ENCODE measurements around the gene APOA1.
"Not testable (repeated sequence)": the region's sequence is repeated elsewhere in the genome, so short reads cannot be mapped to it uniquely, and the experiment has no call there.

Gene APOA1

GRCh38 chr11:116808262-116809175 is 28.9 kb downstream of the APOA1 start:
- H3K9me3 ChIP-seq (ENCODE audit: control insufficient read depth, low read length): peaks cover 3% of the 10 kb centered on the region
- H3K9ac ChIP-seq (ENCODE audit: low read length): no peak overlapping the region
- peaks cover 10% of the 10 kb centered on the region for H3K4me1 ChIP-seq (ENCODE audit: control insufficient read depth, insufficient read depth, low read length)
- no peaks in the 10 kb centered on the region for H3K36me3 ChIP-seq (ENCODE audit: control insufficient read depth, insufficient read depth, low read length, severe bottlenecking)
- no peaks in the 10 kb centered on the region for H3K27me3 ChIP-seq (replicated peaks; ENCODE audit: control insufficient read depth, insufficient read depth, low read length)
- H3K4me3 ChIP-seq (ENCODE audit: low read length): no peak overlapping the region
- DNase-seq (ENCODE audit: low read depth): no peak

- Histone ChIP-seq H3K27me3 (replicated peaks; ENCODE audit: control insufficient read depth, insufficient read depth, low read length) (no peaks in the 10 kb centered on the region), H3K4me1 (ENCODE audit: control insufficient read depth, insufficient read depth, low read length) (peaks cover 10% of the 10 kb centered on the region), H3K4me3 (ENCODE audit: low read length) (no peak overlapping the region), H3K9me3 (ENCODE audit: control insufficient read depth, low read length) (no peaks in the 10 kb centered on the region), H3K36me3 (ENCODE audit: control insufficient read depth, insufficient read depth, low read length, severe bottlenecking) (no peaks in the 10 kb centered on the region), H3K9ac (ENCODE audit: low read length) (no peak overlapping the region)
- DNase-seq (ENCODE audit: low read depth): no peak
Observed at GRCh38 chr11:116807601-116808261, 29.7 kb downstream of the APOA1 start.

GRCh38 chr11:116804001-116804400 is 33.4 kb downstream of the APOA1 start:
- H3K27me3 ChIP-seq (replicated peaks; ENCODE audit: control insufficient read depth, insufficient read depth, low read length): no peaks in the 10 kb centered on the region
- peaks cover 7% of the 10 kb centered on the region for H3K4me1 ChIP-seq (ENCODE audit: control insufficient read depth, insufficient read depth, low read length)
- H3K36me3 ChIP-seq (ENCODE audit: control insufficient read depth, insufficient read depth, low read length, severe bottlenecking): no peaks in the 10 kb centered on the region
- no peak overlapping the region for H3K9ac ChIP-seq (ENCODE audit: low read length)
- H3K9me3 ChIP-seq (ENCODE audit: control insufficient read depth, low read length): no peaks in the 10 kb centered on the region
- no peak overlapping the region for H3K4me3 ChIP-seq (ENCODE audit: low read length)
- DNase-seq (ENCODE audit: low read depth): no peak

GRCh38 chr11:116801662-116802061 is 35.8 kb downstream of the APOA1 start:
- not testable (repeated sequence) for H3K4me1 ChIP-seq (ENCODE audit: control insufficient read depth, insufficient read depth, low read length); DNase-seq (ENCODE audit: low read depth); H3K9ac ChIP-seq (ENCODE audit: low read length); H3K9me3 ChIP-seq (ENCODE audit: control insufficient read depth, low read length); H3K27me3 ChIP-seq (replicated peaks; ENCODE audit: control insufficient read depth, insufficient read depth, low read length); H3K4me3 ChIP-seq (ENCODE audit: low read length); H3K36me3 ChIP-seq (ENCODE audit: control insufficient read depth, insufficient read depth, low read length, severe bottlenecking)

DNA sequence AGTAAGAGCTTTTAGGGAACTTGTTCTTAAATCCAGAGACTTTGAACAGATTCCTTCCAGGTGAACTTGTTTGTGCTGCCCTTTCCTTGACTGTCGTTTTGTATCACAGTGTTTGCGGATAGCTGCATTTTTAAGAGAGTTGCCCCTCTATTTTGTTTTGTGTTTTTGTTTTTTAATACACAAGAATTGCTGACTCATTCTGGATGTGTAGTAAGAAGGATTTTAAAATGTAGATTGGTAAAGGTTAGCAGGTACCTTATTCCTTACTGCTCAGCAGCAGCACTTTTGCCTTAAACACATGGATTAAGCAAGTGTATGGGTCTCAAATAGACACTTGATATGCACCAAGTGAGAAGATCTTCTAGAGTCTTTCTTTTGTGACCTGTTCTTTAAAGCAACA is 36.8 kb downstream of the APOA1 start:
- no peak for DNase-seq (ENCODE audit: low read depth)
- H3K9ac ChIP-seq (ENCODE audit: low read length): no peak overlapping the region
- H3K9me3 ChIP-seq (ENCODE audit: control insufficient read depth, low read length): no peaks in the 10 kb centered on the region
- no peak overlapping the region for H3K4me3 ChIP-seq (ENCODE audit: low read length)
- no peaks in the 10 kb centered on the region for H3K27me3 ChIP-seq (replicated peaks; ENCODE audit: control insufficient read depth, insufficient read depth, low read length)
- no peaks in the 10 kb centered on the region for H3K4me1 ChIP-seq (ENCODE audit: control insufficient read depth, insufficient read depth, low read length)
- H3K36me3 ChIP-seq (ENCODE audit: control insufficient read depth, insufficient read depth, low read length, severe bottlenecking): no peaks in the 10 kb centered on the region

DNA sequence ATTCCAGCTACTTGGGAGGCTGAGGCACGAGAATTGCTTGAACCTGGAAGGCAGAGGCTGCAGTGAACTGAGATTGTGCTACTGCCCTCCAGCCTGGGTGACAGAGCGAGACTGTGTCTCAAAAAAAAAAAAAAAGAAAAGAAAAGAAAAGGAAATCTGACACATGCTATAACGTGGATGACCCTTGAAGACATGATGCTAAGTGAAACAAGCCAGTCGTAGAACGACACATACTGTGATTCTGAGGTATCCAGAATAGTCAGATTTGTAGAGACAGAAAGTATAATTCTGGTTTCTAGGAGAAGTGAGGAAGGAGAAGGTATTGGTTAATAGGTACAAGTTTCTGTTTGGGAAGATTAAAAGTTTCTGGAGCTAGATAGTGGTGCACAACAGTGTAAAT is 39.1 kb downstream of the APOA1 start:
- H3K9ac ChIP-seq (ENCODE audit: low read length): no peak overlapping the region
- no peak overlapping the region for H3K4me3 ChIP-seq (ENCODE audit: low read length)
- DNase-seq (ENCODE audit: low read depth): no peak
- no peaks in the 10 kb centered on the region for H3K9me3 ChIP-seq (ENCODE audit: control insufficient read depth, low read length)
- H3K4me1 ChIP-seq (ENCODE audit: control insufficient read depth, insufficient read depth, low read length): peaks cover 4% of the 10 kb centered on the region
- H3K27me3 ChIP-seq (replicated peaks; ENCODE audit: control insufficient read depth, insufficient read depth, low read length): no peaks in the 10 kb centered on the region
- H3K36me3 ChIP-seq (ENCODE audit: control insufficient read depth, insufficient read depth, low read length, severe bottlenecking): no peaks in the 10 kb centered on the region

- no peak overlapping the region for H3K4me3 ChIP-seq (ENCODE audit: low read length)
- no peak overlapping the region for H3K9ac ChIP-seq (ENCODE audit: low read length)
- peaks cover 10% of the 10 kb centered on the region for H3K4me1 ChIP-seq (ENCODE audit: control insufficient read depth, insufficient read depth, low read length)
- DNase-seq (ENCODE audit: low read depth): no peak
- H3K36me3 ChIP-seq (ENCODE audit: control insufficient read depth, insufficient read depth, low read length, severe bottlenecking): no peaks in the 10 kb centered on the region
- no peaks in the 10 kb centered on the region for H3K27me3 ChIP-seq (replicated peaks; ENCODE audit: control insufficient read depth, insufficient read depth, low read length)
- H3K9me3 ChIP-seq (ENCODE audit: control insufficient read depth, low read length): no peaks in the 10 kb centered on the region
Observed at GRCh38 chr11:116797816-116798215, 39.6 kb downstream of the APOA1 start.

DNA sequence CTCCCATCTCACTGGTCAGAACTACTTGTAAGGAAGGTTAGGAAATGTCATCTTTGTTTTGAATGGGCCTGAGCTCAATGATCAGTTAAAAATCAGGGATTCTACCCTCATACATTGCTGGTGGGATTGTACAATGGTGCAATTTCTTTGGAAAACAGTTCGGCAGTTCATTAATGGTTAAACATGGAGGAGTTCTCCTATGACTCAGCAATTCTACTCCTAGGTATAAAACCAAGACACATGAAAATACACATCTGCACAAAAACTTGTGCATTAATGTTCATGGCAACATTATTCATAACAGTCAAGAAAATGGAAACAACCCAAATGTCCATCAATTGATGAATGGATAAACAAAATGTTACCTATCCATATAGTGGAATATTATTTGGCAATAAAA is 40.9 kb downstream of the APOA1 start:
- Histone ChIP-seq H3K36me3 (ENCODE audit: control insufficient read depth, insufficient read depth, low read length, severe bottlenecking) (no peaks in the 10 kb centered on the region), H3K4me3 (ENCODE audit: low read length) (no peak overlapping the region), H3K9ac (ENCODE audit: low read length) (no peak overlapping the region), H3K9me3 (ENCODE audit: control insufficient read depth, low read length) (no peaks in the 10 kb centered on the region), H3K4me1 (ENCODE audit: control insufficient read depth, insufficient read depth, low read length) (peaks cover 23% of the 10 kb centered on the region), H3K27me3 (replicated peaks; ENCODE audit: control insufficient read depth, insufficient read depth, low read length) (no peaks in the 10 kb centered on the region)
- DNase-seq (ENCODE audit: low read depth): no peak

DNA sequence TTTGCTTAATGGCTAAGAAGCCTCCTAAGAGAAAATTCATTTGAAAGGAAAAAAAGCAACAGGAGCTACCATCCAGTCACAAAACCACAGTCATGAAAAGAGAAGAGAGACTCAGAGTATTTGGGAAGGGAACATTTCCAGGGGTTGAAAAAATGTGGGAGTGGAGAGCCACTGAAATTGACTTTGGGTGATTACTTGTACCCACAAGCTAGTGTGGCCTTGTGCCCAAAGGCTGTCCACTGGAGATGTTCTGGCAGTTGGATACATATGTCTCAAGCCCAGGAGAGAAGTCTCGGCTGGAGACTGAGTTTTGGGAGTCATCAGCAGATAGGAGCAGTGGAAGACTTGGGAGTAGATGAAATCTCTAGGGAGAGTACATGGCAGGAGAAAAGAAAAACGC is 42.6 kb downstream of the APOA1 start:
- H3K9ac ChIP-seq (ENCODE audit: low read length): no peak overlapping the region
- H3K36me3 ChIP-seq (ENCODE audit: control insufficient read depth, insufficient read depth, low read length, severe bottlenecking): no peaks in the 10 kb centered on the region
- peaks cover 28% of the 10 kb centered on the region for H3K4me1 ChIP-seq (ENCODE audit: control insufficient read depth, insufficient read depth, low read length)
- DNase-seq (ENCODE audit: low read depth): no peak
- no peak overlapping the region for H3K4me3 ChIP-seq (ENCODE audit: low read length)
- H3K9me3 ChIP-seq (ENCODE audit: control insufficient read depth, low read length): no peaks in the 10 kb centered on the region
- H3K27me3 ChIP-seq (replicated peaks; ENCODE audit: control insufficient read depth, insufficient read depth, low read length): no peaks in the 10 kb centered on the region

DNA sequence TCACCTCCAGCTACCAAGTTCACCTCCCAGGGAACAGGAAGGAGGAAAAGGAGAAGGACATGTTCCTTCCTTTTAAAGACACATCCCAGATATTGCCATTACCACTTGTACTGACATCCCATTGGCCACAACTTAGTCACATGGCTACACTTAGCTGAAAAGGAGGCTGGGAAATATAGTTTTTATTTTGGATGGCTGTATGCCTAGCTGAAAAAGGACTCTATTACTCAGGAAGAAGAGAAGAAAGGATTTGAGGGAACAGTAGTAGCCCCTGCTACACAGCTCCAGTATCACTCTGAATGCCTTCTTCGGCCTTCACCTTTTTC is 43.7 kb downstream of the APOA1 start:
- no peak for DNase-seq (ENCODE audit: low read depth)
- peak overlapping the region; percentile 11 for H3K9ac ChIP-seq (ENCODE audit: low read length)
- H3K4me1 ChIP-seq (ENCODE audit: control insufficient read depth, insufficient read depth, low read length): peaks cover 28% of the 10 kb centered on the region

DNA sequence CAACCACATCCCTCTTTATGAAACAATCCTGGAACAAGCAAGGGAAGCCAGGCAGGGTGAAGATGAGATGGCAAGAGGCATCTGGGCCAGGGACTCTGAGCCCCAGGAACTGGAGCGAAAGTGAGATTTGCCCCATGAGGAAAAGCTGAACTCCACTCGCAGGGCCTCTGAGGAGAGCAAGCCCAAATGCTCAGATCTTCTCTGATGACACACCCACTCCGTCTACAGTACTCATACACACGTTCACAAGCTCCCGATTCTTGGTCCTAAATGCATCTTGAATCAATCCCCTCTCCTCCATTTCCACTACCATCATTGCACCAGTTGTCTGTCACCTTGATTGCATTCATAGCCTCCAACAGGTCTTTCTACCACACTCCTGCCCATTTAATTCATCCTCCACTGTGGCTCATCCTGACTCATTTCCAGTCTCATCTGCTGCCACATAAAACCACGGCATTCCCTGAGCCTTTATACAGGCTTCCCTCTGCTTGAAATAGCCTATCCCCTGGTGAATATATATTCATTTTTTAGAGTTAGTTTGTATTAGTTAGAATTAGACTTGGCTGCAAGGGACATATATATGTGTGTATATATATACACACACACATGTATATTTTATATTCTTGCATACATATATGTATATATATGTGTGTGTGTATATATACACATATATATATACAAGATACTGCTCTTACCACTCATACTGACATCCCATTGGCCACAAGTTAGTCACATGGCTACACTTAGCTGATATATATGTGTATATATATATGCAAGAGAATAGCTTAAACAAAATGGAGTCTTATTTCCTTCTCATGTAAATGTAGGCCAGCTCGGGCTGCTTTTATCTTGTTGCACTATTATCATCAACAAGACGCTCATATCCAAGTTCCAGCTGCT is 44.3 kb downstream of the APOA1 start:
- H3K9ac ChIP-seq (ENCODE audit: low read length): peak overlapping the region; percentile 39
- peak; percentile 30 for DNase-seq (ENCODE audit: low read depth)
- H3K9me3 ChIP-seq (ENCODE audit: control insufficient read depth, low read length): no peaks in the 10 kb centered on the region
- H3K4me1 ChIP-seq (ENCODE audit: control insufficient read depth, insufficient read depth, low read length): peaks cover 34% of the 10 kb centered on the region
- H3K36me3 ChIP-seq (ENCODE audit: control insufficient read depth, insufficient read depth, low read length, severe bottlenecking): no peaks in the 10 kb centered on the region
- H3K27me3 ChIP-seq (replicated peaks; ENCODE audit: control insufficient read depth, insufficient read depth, low read length): no peaks in the 10 kb centered on the region
- H3K4me3 ChIP-seq (ENCODE audit: low read length): peak overlapping the region; percentile 4

More for the DNA sequence above, 43.7 kb downstream of the APOA1 start:
- H3K9me3 ChIP-seq (ENCODE audit: control insufficient read depth, low read length): no peaks in the 10 kb centered on the region
- H3K36me3 ChIP-seq (ENCODE audit: control insufficient read depth, insufficient read depth, low read length, severe bottlenecking): no peaks in the 10 kb centered on the region
- H3K4me3 ChIP-seq (ENCODE audit: low read length): no peak overlapping the region
- no peaks in the 10 kb centered on the region for H3K27me3 ChIP-seq (replicated peaks; ENCODE audit: control insufficient read depth, insufficient read depth, low read length)

Measured in adipocyte (in vitro differentiated cells).